Bone marrow (tissue), 2 donors: Measurements from ENCODE around the gene KRTAP12-2.
"Not testable (repeated sequence)": the region's sequence is repeated elsewhere in the genome, so short reads cannot be mapped to it uniquely, and the experiment has no call there.

Experiments used
- DNase-seq, 2 donors: peaks; one replicate each; lab custom pipeline; 2025; lab: John Stamatoyannopoulos, UW

Gene KRTAP12-2

DNA sequence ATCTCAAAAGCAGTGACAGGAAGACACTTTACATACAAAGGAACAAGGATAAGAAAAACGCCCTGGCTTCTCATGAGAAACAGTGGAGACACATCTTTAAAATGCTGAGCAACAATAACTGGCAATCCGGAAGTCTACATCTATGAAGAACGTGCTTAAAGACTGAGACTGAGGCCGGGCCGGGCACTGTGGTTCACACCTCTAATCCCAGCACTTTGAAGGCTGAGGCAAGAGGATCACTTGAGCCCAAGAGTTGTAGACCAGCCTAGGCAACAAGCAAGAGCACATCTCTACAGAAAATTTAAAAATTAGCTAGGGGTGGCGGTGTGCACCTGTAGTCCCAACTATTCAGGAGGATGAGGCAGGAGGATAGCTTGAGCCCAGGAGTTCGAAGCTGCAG lies 17.4 kb upstream of the KRTAP12-2 start:
- DNase-seq = no peak

- no peak for DNase-seq
Observed at GRCh38 chr21:44682580-44683151, 15.9 kb upstream of the KRTAP12-2 start.

GRCh38 chr21:44681861-44682579 lies 15.3 kb upstream of the KRTAP12-2 start, which contains the start of gene KRTAP12-1:
Gene KRTAP12-1, minus strand, starts transcription at chr21:44682163. Its CDS starts 40 bp downstream, at chr21:44682123.
- no peak for DNase-seq

GRCh38 chr21:44681152-44681551 lies 14.4 kb upstream of the KRTAP12-2 start:
- DNase-seq = no peak

DNA sequence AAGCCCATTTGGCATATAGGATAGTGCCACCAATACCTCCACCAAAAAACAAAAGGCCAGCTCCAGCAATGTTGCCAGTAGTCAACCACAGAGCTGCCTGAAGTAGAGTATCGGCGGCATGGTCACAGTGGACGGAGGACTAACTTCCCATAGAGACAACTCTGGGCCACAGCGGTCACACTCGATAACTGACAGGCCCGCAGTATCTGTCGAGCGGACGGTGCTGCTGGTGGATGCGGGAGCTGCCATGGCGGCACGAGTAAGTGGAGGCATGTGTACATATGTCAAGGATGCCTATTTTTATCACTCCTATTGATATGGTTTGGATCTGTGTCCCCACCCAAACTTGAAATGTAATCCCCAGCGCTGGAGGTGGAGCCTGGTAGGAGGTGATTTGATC lies 11.2 kb upstream of the KRTAP12-2 start:
- no peak for DNase-seq

GRCh38 chr21:44671911-44672310 lies 5.2 kb upstream of the KRTAP12-2 start:
- no peak for DNase-seq

GRCh38 chr21:44670642-44671432 lies 4.1 kb upstream of the KRTAP12-2 start:
- DNase-seq = no peak

DNA sequence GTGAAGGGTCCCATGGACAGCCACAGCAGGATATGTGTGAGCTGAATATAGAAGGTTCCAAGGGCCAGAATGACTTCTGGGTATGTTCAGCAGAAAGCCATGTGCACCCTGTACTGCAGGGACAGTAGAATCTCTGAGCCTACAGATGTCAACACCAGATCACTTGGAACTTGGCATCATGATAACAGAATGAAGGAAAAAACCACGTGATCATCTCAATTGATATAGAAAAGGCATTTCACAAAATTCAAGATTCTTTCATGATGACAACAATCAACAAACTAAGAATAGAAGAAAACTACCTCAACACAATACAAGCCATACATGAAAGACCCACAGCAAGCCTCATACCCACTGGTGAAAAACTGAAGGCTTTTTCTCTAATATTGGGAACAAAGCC lies 885 bp upstream of the KRTAP12-2 start:
- DNase-seq = no peak

GRCh38 chr21:44664691-44665090 lies 2.0 kb downstream of the KRTAP12-2 start:
- DNase-seq = no peak

DNA sequence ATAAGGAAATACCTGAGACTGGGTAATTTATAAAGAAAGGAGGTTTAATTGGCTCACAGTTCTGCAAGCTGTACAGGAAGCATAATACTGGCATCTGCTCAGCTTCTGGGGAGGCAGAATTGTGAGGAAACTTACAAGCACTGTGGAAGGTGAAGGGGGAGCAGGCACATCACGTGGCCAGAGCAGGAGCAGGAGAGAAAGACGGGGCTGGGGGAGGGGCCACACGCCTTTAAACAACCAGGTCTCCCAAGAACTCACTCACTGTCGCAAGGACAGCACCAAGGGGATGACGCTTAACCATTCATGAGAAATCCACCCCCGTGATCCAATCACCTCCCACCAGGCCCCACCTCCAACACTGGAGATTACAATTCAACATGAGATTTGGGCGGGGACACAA lies 5.2 kb downstream of the KRTAP12-2 start:
- not testable (repeated sequence) for DNase-seq

DNA sequence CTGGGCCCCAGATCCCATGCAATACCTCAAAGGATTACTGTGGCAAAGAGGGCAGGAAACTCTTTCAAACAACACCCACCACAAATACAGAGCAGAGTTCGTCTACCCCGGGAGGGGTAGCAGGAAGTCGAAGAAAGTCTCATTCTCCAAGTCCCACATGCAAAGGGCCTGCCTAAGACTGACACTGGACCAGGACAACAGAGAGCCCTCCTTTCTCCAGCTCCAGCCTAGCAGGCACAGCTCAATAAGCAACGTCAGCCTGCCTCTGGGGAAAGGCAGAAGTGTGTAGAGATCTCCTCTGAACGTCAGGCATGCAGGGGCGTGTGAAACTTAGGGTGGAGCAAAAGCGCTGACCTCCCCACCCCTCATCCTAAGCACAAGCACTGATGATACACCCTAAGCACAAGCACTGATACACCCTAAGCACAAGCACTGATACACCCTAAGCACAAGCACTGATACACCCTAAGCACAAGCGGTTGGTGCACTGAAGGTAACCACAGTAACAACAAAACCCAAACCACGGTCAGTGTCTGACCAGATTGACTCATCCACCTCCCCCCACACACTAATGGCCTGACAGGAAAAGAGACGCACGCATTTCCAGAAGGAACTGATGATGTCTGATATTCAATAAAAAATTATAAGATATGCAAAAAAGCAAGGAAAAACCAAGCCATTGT lies 7.7 kb downstream of the KRTAP12-2 start:
- DNase-seq = no peak

DNA sequence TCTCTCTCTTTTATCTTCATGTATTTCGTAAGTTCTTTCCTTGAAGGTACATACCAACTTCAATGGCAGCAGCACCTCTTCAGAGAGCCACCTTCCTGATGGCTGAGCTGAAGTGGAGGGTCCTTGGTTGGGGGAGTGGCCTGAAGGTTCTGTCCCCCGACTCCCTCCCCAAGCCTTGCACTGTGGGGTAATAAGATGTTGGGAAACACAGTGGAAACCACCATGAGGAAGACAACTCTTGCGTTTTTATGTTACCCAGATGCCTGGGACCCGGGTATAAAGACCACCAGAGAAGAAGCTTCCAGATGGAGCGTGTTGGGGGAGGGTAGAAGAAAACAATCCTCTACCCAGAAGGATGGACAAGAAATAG lies 8.2 kb downstream of the KRTAP12-2 start:
- DNase-seq = no peak

DNA sequence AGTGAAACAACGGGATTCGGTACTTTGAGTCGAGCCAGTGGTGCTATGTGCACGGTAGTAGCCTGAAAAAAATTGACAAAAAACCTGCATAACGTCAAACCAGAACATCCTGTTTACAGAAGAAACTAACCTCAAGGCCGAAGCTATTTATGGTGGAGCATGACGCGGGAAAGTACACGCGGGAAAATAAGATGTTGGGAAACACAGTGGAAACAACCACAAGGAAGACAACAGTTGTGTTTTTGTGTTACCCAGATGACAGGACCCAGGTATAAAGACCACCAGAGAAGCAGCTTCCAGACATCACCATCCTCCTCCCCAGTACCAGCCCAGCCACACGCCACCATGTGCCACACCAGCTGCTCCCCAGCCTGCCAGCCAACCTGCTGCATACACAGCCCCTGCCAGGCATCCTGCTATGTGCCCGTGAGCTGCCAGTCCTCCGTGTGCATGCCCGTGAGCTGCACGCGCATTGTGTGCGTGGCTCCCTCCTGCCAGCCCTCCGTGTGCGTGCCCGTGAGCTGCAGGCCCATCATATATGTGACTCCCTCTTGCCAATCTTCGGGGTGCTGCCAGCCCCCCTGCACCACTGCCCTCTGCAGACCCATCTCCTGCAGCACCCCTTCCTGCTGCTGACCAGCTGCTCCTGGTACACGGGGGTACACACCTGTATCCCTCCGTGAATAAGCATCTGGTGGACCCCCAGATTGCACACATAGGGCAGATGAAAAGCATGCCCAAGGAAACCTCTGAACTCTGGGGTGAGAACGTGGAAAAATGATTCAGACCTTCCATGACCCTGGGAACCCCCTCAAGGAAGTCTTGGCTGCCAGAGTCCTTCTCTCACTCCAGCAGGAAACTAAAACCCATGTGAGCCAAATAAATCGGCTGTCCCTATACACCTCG lies 8.8 kb downstream of the KRTAP12-2 start, which contains the start of gene KRTAP12-3:
TSS of gene KRTAP12-3 (plus strand) at position 298 of the 906 bp plus-strand sequence. CDS start at position 346, 48 bp downstream.
- DNase-seq = no peak

DNA sequence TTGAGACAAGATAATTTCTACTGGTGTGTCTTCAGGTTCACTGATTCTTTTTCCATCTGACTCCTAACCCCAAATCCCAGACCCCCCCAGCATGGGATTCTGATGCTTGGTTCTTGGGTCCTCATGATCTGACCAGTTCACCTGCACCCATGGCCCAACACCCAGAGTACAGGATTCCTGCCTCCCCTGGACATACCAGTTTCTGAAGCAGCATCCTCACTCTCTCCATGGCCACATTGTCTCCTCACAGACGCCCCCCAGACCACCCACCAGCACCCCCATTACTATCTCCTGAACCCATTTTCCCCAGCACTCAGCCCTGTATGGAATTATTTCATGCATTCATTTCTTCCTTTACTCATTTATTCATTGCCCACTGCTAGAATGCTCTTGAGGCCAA lies 9.9 kb downstream of the KRTAP12-2 start:
- DNase-seq = no peak

DNA sequence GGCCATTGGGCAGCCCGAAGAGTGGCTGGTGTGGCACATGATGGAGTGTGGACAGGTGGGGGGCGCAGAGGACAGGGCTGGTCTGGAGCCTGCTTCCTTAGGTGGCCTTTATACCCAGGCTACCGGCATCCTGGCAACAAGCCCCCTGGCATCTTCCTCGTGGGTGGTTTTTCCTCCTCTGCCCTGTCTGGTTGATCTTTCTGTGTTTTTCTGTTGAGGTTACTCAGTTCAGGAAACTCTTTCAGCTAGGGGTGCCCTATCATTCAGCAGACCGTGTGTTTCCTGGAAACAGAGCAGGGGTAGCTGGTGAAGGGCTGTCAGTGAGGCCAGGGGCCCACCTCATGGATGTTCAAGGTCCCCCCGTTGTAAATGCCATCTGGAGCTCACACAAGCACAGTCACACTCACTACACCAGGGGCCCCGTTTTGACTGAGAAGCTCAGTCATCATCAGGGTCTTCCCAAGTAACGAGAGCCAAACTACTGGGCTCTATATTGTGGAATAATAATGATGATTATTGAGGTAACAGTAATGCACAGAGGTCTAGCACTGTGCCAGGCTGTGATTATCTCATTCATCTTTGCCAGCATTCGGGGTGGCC lies 12.1 kb downstream of the KRTAP12-2 start, which contains the start of gene KRTAP12-4:
TSS of gene KRTAP12-4 (minus strand) at position 84 of the 600 bp plus-strand sequence. CDS start at position 39, 45 bp downstream.
- no peak for DNase-seq

- DNase-seq = no peak
Observed at GRCh38 chr21:44653656-44654575, 12.8 kb downstream of the KRTAP12-2 start.

DNA sequence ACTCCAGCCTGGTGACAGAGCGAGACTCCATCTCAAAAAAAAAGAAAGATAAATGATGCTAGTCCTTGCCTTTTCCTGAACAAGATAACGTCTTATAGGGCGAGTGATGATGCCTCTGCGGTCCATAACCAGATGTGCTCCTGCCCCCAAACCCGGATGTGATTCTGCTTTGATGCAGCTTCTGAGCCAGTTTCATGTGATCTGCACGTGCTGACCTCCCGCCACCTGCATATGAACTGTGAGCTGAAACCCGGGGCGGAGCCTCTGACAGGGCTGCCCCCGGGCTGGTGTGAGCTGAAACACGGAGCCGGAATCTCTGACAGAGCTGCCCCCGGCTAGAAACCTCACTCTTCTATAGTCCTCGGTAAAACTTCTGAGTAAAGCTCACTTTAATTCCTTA lies 13.6 kb downstream of the KRTAP12-2 start:
- no peak for DNase-seq

GRCh38 chr21:44650973-44651675 lies 15.6 kb downstream of the KRTAP12-2 start:
- no peak for DNase-seq
